H1 (cell line): ENCODE data around the gene TXNDC11. TPM values are rescaled to one million over a fixed set of nuclear protein-coding genes. Genes with fewer than 3 reads are reported as not detected.
A peak's percentile ranks its signal among the peaks of the same experiment; 100 is the strongest.

Experiments
- CTCF ChIA-PET: fragments of 300-600 bp; sonication (Branson Sonifier 250); formaldehyde crosslinking; loops from one replicate; lab custom pipeline; 2021; ENCODE audit not compliant: partially characterized antibody; lab: Charles Lee
- POLR2A ChIA-PET: fragments of 300-600 bp; sonication (Branson Sonifier 250); formaldehyde crosslinking; loops from one replicate; lab custom pipeline; 2021; ENCODE audit warnings: inconsistent platforms; ENCODE audit not compliant: partially characterized antibody; lab: Charles Lee
- DNase-seq, 2 experiments: peaks; one replicate each; pipeline versions ENCODE4 v3.0.0 to v3.0.0-alpha.2; 2010 to 2022; ENCODE audit warnings: low spot score in 2 of 2, low read depth in 1 of 2, mixed read lengths in 1 of 2
- FAIRE-seq: peaks from 2 replicates; lab custom pipeline; 2011; peaks lifted over from hg19 to GRCh38; lab: Jason Lieb, UNC
- H2AFZ ChIP-seq: 2 replicates; pipeline ENCODE4 v1.8.1; 2012; ENCODE audit warnings: low read length, inconsistent platforms
- H2AK5ac ChIP-seq: 2 replicates; pipeline ENCODE4 v1.6.1; 2013; ENCODE audit warnings: low read depth, low read length
- H2BK120ac ChIP-seq: replicated peaks from 2 replicates; pipeline ENCODE3; 2013; ENCODE audit warnings: low read depth, low read length, inconsistent platforms
- H2BK12ac ChIP-seq: 2 replicates; pipeline ENCODE4 v1.6.1; 2013; ENCODE audit warnings: low read depth, low read length
- H2BK15ac ChIP-seq: 2 replicates; pipeline ENCODE4 v1.6.1; 2013; ENCODE audit warnings: low read length
- H2BK20ac ChIP-seq: 2 replicates; pipeline ENCODE4 v1.6.1; 2013; ENCODE audit warnings: low read length
- H2BK5ac ChIP-seq: 2 replicates; pipeline ENCODE4 v1.6.1; 2013; ENCODE audit warnings: low read depth, low read length
- H3K14ac ChIP-seq: 2 replicates; pipeline ENCODE4 v1.6.1; 2013; ENCODE audit warnings: inconsistent platforms; ENCODE audit not compliant: insufficient read length
- H3K18ac ChIP-seq: 2 replicates; pipeline ENCODE4 v1.6.1; 2013; ENCODE audit warnings: low read length; ENCODE audit errors: extremely low read depth
- H3K23ac ChIP-seq: 2 replicates; pipeline ENCODE4 v1.6.1; 2013; ENCODE audit warnings: inconsistent platforms; ENCODE audit not compliant: insufficient read length
- H3K23me2 ChIP-seq: 2 replicates; pipeline ENCODE4 v1.6.1; 2013; ENCODE audit warnings: low read depth, low read length
- H3K27ac ChIP-seq: 2 replicates; pipeline ENCODE4 v1.6.1; 2011; ENCODE audit warnings: low read depth, low read length, inconsistent platforms
- H3K27me3 ChIP-seq, 4 experiments: replicated peaks in 1 of 4; 1 replicate in 1 of 4; 2 replicates in 3 of 4; pipeline versions ENCODE4 v1.6.1 to v1.8.1; 2011 to 2013; ENCODE audit warnings: low read length in 3 of 4, mild to moderate bottlenecking in 3 of 4, inconsistent platforms in 2 of 4, mixed read lengths in 2 of 4, moderate library complexity in 1 of 4; ENCODE audit not compliant: control insufficient read depth in 3 of 4, insufficient read depth in 3 of 4; ENCODE audit errors: extremely low read depth in 1 of 4
- H3K36me3 ChIP-seq, 4 experiments: 2 replicates each; pipeline versions ENCODE4 v1.6.1 to v1.8.1; 2011 to 2013; ENCODE audit warnings: mild to moderate bottlenecking in 4 of 4, low read length in 3 of 4, moderate library complexity in 2 of 4, control low read depth in 1 of 4, inconsistent platforms in 1 of 4; ENCODE audit not compliant: insufficient read depth in 4 of 4, control insufficient read depth in 2 of 4
- H3K4ac ChIP-seq: replicated peaks from 2 replicates; pipeline ENCODE3; 2013; ENCODE audit warnings: low read length, low read depth, mixed read lengths, inconsistent platforms; ENCODE audit not compliant: insufficient read length
- H3K4me1 ChIP-seq, 4 experiments: replicated peaks in 1 of 4; 1 replicate in 1 of 4; 2 replicates in 3 of 4; pipeline versions ENCODE4 v1.6.1 to v1.8.1; 2011 to 2013; ENCODE audit warnings: low read length in 3 of 4, inconsistent platforms in 2 of 4, mixed read lengths in 1 of 4; ENCODE audit not compliant: insufficient read depth in 4 of 4, control insufficient read depth in 3 of 4
- H3K4me2 ChIP-seq, 2 experiments: 2 replicates each; pipeline versions ENCODE4 v1.6.1 to v1.8.1; 2011 to 2013; ENCODE audit warnings: low read depth in 2 of 2, low read length in 2 of 2, control low read depth in 1 of 2, inconsistent platforms in 1 of 2, mild to moderate bottlenecking in 1 of 2; ENCODE audit not compliant: insufficient read depth in 1 of 2
- H3K4me3 ChIP-seq, 4 experiments: fragments of 200-600, 300-600 bp in 1 of 4; sonication (generic), shearing (Covaris generic), sonication (Bioruptor Twin) in 1 of 4; 2 replicates each; pipeline versions ENCODE4 v1.5.1 to v1.8.1; 2011 to 2016; ENCODE audit warnings: low read length in 4 of 4, low read depth in 3 of 4, control low read depth in 2 of 4, inconsistent platforms in 2 of 4, mild to moderate bottlenecking in 2 of 4, mixed read lengths in 1 of 4, moderate library complexity in 1 of 4; ENCODE audit not compliant: insufficient read depth in 2 of 4; ENCODE audit errors: extremely low read depth in 1 of 4
- H3K56ac ChIP-seq: replicated peaks from 2 replicates; pipeline ENCODE3; 2013; ENCODE audit warnings: low read depth, mild to moderate bottlenecking, mixed read lengths, low read length, inconsistent platforms; ENCODE audit not compliant: insufficient read length
- H3K79me1 ChIP-seq: 2 replicates; pipeline ENCODE4 v1.6.1; 2013; ENCODE audit warnings: low read depth, low read length, control low read depth
- H3K79me2 ChIP-seq, 2 experiments: 2 replicates each; pipeline versions ENCODE4 v1.6.1 to v1.8.1; 2012 to 2013; ENCODE audit warnings: low read length in 2 of 2, mild to moderate bottlenecking in 2 of 2, inconsistent platforms in 1 of 2; ENCODE audit not compliant: insufficient read depth in 2 of 2, control insufficient read depth in 1 of 2
- H3K9ac ChIP-seq, 4 experiments: replicated peaks in 1 of 4; 1 replicate in 1 of 4; 2 replicates in 3 of 4; pipeline versions ENCODE4 v1.6.1 to v1.8.1; 2011 to 2013; ENCODE audit warnings: low read depth in 3 of 4, low read length in 3 of 4, control low read depth in 2 of 4, mild to moderate bottlenecking in 2 of 4, moderate library complexity in 2 of 4, inconsistent platforms in 1 of 4; ENCODE audit errors: extremely low read depth in 1 of 4
- H3K9me3 ChIP-seq, 2 experiments: 2 replicates each; pipeline versions ENCODE4 v1.6.1 to v1.8.1; 2012 to 2013; ENCODE audit warnings: mild to moderate bottlenecking in 2 of 2, moderate library complexity in 2 of 2, control low read depth in 1 of 2, inconsistent platforms in 1 of 2, low read depth in 1 of 2, low read length in 1 of 2, mixed read lengths in 1 of 2; ENCODE audit not compliant: insufficient read depth in 2 of 2
- H4K20me1 ChIP-seq, 2 experiments: replicated peaks in 1 of 2; 2 replicates each; pipeline versions ENCODE3 to v1.8.1; 2011 to 2013; ENCODE audit warnings: inconsistent platforms in 2 of 2, low read length in 2 of 2, mild to moderate bottlenecking in 1 of 2; ENCODE audit not compliant: insufficient read depth in 2 of 2, control insufficient read depth in 1 of 2
- H4K5ac ChIP-seq: 2 replicates; pipeline ENCODE4 v1.6.1; 2013; ENCODE audit warnings: low read length, low read depth, mixed read lengths, inconsistent platforms; ENCODE audit not compliant: insufficient read length
- H4K8ac ChIP-seq: 2 replicates; pipeline ENCODE4 v1.8.0; 2013; ENCODE audit warnings: mild to moderate bottlenecking, moderate library complexity, low read length, inconsistent platforms; ENCODE audit not compliant: insufficient read depth; ENCODE audit errors: extremely low read depth
- H4K91ac ChIP-seq: replicated peaks from 2 replicates; pipeline ENCODE3; 2013; ENCODE audit warnings: low read length, mixed read lengths, inconsistent platforms; ENCODE audit not compliant: insufficient read length
- GTF2F1 ChIP-seq: IDR thresholded peaks from 2 replicates; pipeline ENCODE4 v1.6.1; 2012; ENCODE audit warnings: low read depth, low read length, improper control_type of control experiment, borderline replicate concordance
- MAFK ChIP-seq: IDR thresholded peaks from 2 replicates; pipeline ENCODE4 v1.6.1; 2012; ENCODE audit warnings: low read depth, mild to moderate bottlenecking, improper control_type of control experiment, low read length
- RAD21 ChIP-seq, 2 experiments: IDR thresholded peaks in 1 of 2; conservative IDR thresholded peaks in 1 of 2; 2 replicates each; pipeline ENCODE4 v1.6.1; 2011; ENCODE audit warnings: low read depth in 2 of 2, low read length in 2 of 2, improper control_type of control experiment in 1 of 2, inconsistent platforms in 1 of 2, mild to moderate bottlenecking in 1 of 2, moderate library complexity in 1 of 2
- SP2 ChIP-seq: IDR thresholded peaks from 2 replicates; pipeline ENCODE4 v1.6.1; 2012; ENCODE audit warnings: mild to moderate bottlenecking, low read length, inconsistent platforms
- SUZ12 ChIP-seq: fragments of 200-600 bp; sonication (generic); IDR thresholded peaks from 2 replicates; pipeline ENCODE4 v1.6.1; 2012; ENCODE audit warnings: mild to moderate bottlenecking, inconsistent platforms, low read length, moderate library complexity, mixed read lengths
- WGBS, 2 experiments: shearing (Covaris generic) in 1 of 2; methylation state at CpG; one replicate each; pipeline versions ENCODE4 v1.1.6 to v1.1.7; 2013 to 2015; ENCODE audit warnings: low lambda C conversion rate in 2 of 2, mixed read lengths in 2 of 2, inconsistent platforms in 1 of 2, low coverage in 1 of 2, missing lambda C conversion rate in 1 of 2; ENCODE audit not compliant: insufficient replicate concordance in 2 of 2, insufficient coverage in 1 of 2, insufficient read length in 1 of 2; ENCODE audit errors: extremely low coverage in 1 of 2, missing lambda C conversion rate in 1 of 2; 5-methylcytosine and 5-hydroxymethylcytosine counted together
- polyA plus RNA-seq, 7 experiments: library from polyadenylated mRNA; depleted of rRNA in 3 of 7; stranded (reverse) in 5 of 7; unstranded in 2 of 7; fragments of >200 nt in 5 of 7; fragments of 200-250 nt in 2 of 7; gene quantifications; 1 replicate in 5 of 7; 2 replicates in 1 of 7; 4 replicates in 1 of 7; pipeline versions ENCODE4 v1.2.1 to v1.2.3, GENCODE V29; 2011 to 2013; ENCODE audit warnings: missing spikeins in 2 of 7, mixed read lengths in 2 of 7
- total RNA-seq: library from RNA; stranded (reverse); fragmentation: NEBNext Ultra II Directional; extraction: Animal tissue kit (Norgen Biotek cat#: 25700); gene quantifications from 2 replicates; pipeline ENCODE4 v1.2.1, GENCODE V29; 2021

The TXNDC11 gene
- total and polyA plus RNA-seq, 2 of the 8 experiments (the other 6 are each of a cell fraction or from before 2014, with no cell fraction given) = 13.5 to 13.8 TPM

- WGBS, 2 experiments = 94% methylated on average over 13 of the region's 13 CpGs; no CpG with 5 or more reads in 1 of the 2 experiments
- H4K8ac ChIP-seq = no peak overlapping the region
- FAIRE-seq = no peak
These were observed 6.0 kb upstream of the TXNDC11 start for GRCh38 chr16:11748404-11749254.

More at GRCh38 chr16:11748404-11749254, 6.0 kb upstream of the TXNDC11 start:
- Histone ChIP-seq H2BK5ac (no peak overlapping the region), H2BK20ac (no peak overlapping the region), H2BK120ac (no peak overlapping the region), H3K79me1 (no peaks in the 10 kb centered on the region), H3K56ac (no peak overlapping the region), H3K4me1 (no peaks in the 10 kb centered on the region), H3K4me2 (no peak overlapping the region), H4K91ac (no peak overlapping the region), H2AK5ac (no peak overlapping the region), H3K23ac (no peak overlapping the region), H3K18ac (no peak overlapping the region), H3K36me3 (peaks cover 16 to 32% (median 24%) of the 10 kb centered on the region in 4 experiments), H3K27ac (no peak overlapping the region), H4K5ac (no peak overlapping the region), H2AFZ (no peak overlapping the region), H2BK12ac (no peak overlapping the region), H3K9ac (no peak overlapping the region), H3K79me2 (no peaks in the 10 kb centered on the region), H3K14ac (no peak overlapping the region), H3K27me3 (no peaks in the 10 kb centered on the region), H3K4ac (no peak overlapping the region), H4K20me1 (no peaks in the 10 kb centered on the region), H3K23me2 (0 out of 2 replicates have a peak, but pooled peaks cover 2% of the 10 kb centered on the region), H2BK15ac (no peak overlapping the region), H3K4me3 (no peak overlapping the region), H3K9me3 (no peaks in the 10 kb centered on the region)
- no peak for DNase-seq
- CTCF ChIA-PET = interaction anchor here (0.5 to 0.7 kb wide), 2 partner anchors 14 to 320 kb away, joined by 3 to 5 read pairs; no protein-coding TSS in a partner anchor
- POLR2A ChIA-PET = no interaction called here
- TF ChIP-seq SUZ12 (no peak), GTF2F1 (no peak), SP2 (no peak), MAFK (peak; percentile 48; the same call in 1 of the 2 replicates), RAD21 (IDR thresholded peaks at IDR 0.05 in 1 of 2, conservative IDR thresholded peaks at IDR 0.05 in 1 of 2; ENCODE audit: low read depth in 2 of 2, low read length in 2 of 2) (no peak)
